ENCODE results near the gene MDC1.
A peak's percentile ranks its signal among the peaks of the same experiment; 100 is the strongest.

Gene MDC1

GRCh38 chr6:30743099-30744053, 26.3 kb upstream of the MDC1 start (continued):
- TF ChIP-seq ZNF335 (tag by site-specific recombination; conservative IDR thresholded peaks at IDR 0.05) (peak; percentile 44), ZNF362 (tag by site-specific recombination; IDR thresholded peaks at IDR 0.05) (no peak), GLIS2 (tag by site-specific recombination; IDR thresholded peaks at IDR 0.05) (no peak; the same call in 1 of the 2 replicates), ZNF366 (tag by site-specific recombination; conservative IDR thresholded peaks at IDR 0.05) (peak; percentile 89), ZNF558 (tag by site-specific recombination; IDR thresholded peaks at IDR 0.05) (peak; percentile 8; the same call in 1 of the 2 replicates), PRDM10 (tag by site-specific recombination; IDR thresholded peaks at IDR 0.05) (peak; percentile 71; the same call in 1 of the 2 replicates), ZNF747 (tag by site-specific recombination; IDR thresholded peaks at IDR 0.05) (0 out of 2 replicates have a peak, but pooled peaks have one; percentile 14), ZNF561 (tag by site-specific recombination; IDR thresholded peaks at IDR 0.05; ENCODE audit: borderline replicate concordance) (no peak), ZNF10 (tag by site-specific recombination; IDR thresholded peaks at IDR 0.05) (peak; percentile 70; the same call in 1 of the 2 replicates), ZNF530 (tag by site-specific recombination; IDR thresholded peaks at IDR 0.05; ENCODE audit: low read depth) (no peak), ZNF398 (tag by site-specific recombination; IDR thresholded peaks at IDR 0.05) (peak; percentile 66), MZF1 (tag by site-specific recombination; IDR thresholded peaks at IDR 0.05; ENCODE audit: borderline replicate concordance) (no peak; the same call in 1 of the 2 replicates), ZNF24 (tag by site-specific recombination; IDR thresholded peaks at IDR 0.05) (0 out of 2 replicates have a peak, but pooled peaks have one; percentile 4), ZNF341 (tag by site-specific recombination; IDR thresholded peaks at IDR 0.05; ENCODE audit: low read depth) (peak; percentile 97), ZBTB17 (tag by site-specific recombination; IDR thresholded peaks at IDR 0.05) (peak; percentile 82; the same call in 1 of the 2 replicates), ZNF639 (tag by site-specific recombination; IDR thresholded peaks at IDR 0.05) (0 out of 2 replicates have a peak, but pooled peaks have one; percentile 9), ZNF610 (tag by site-specific recombination; IDR thresholded peaks at IDR 0.05; ENCODE audit: borderline replicate concordance) (no peak), ZSCAN30 (tag by site-specific recombination; IDR thresholded peaks at IDR 0.05) (no peak), SP2 (tag by site-specific recombination; IDR thresholded peaks at IDR 0.05) (peak; percentile 53; the same call in 1 of the 2 replicates), ZFP69B (tag by site-specific recombination; IDR thresholded peaks at IDR 0.05) (no peak), ZNF221 (tag by site-specific recombination; IDR thresholded peaks at IDR 0.05; ENCODE audit: borderline replicate concordance) (no peak), ZNF416 (tag by site-specific recombination; IDR thresholded peaks at IDR 0.05) (no peak), ZNF624 (tag by site-specific recombination; IDR thresholded peaks at IDR 0.05) (peak; percentile 12; the same call in 1 of the 2 replicates), ZNF121 (tag by site-specific recombination; IDR thresholded peaks at IDR 0.05) (no peak), ZNF449 (tag by site-specific recombination; IDR thresholded peaks at IDR 0.05) (peak; percentile 26; the same call in 1 of the 2 replicates), ZXDB (tag by site-specific recombination; IDR thresholded peaks at IDR 0.05) (peak; percentile 29; the same call in 1 of the 2 replicates), TRIM28 (IDR thresholded peaks at IDR 0.05; ENCODE audit: borderline replicate concordance, low read length) (no peak)
